Esophagus muscularis mucosa (tissue), 3 donors: Measurements from ENCODE around the gene ABCC1.

Source experiments
- POLR2A ChIP-seq: fragments of 450-650 bp; IDR thresholded peaks from one replicate; pipeline ENCODE4 v1.6.1; 2017; ENCODE audit warnings: antibody characterized with exemption, moderate library complexity, mild to moderate bottlenecking, low read depth
- POLR2AphosphoS5 ChIP-seq, 2 donors: sonication (generic); formaldehyde crosslinking; IDR thresholded peaks; one replicate each; pipeline ENCODE4 v1.6.1; 2017; ENCODE audit warnings: antibody characterized with exemption in 2 of 2
- TF ChIP-seq, protein P1 (sequence below), 3 experiments: fragments of 200-600 bp in 2 of 3; fragments of 450-650 bp in 1 of 3; sonication (generic) in 2 of 3; IDR thresholded peaks; one replicate each; pipeline ENCODE4 v1.5.1; 2017 to 2019; ENCODE audit warnings: antibody characterized with exemption in 3 of 3, mild to moderate bottlenecking in 2 of 3, moderate library complexity in 1 of 3

DNA sequence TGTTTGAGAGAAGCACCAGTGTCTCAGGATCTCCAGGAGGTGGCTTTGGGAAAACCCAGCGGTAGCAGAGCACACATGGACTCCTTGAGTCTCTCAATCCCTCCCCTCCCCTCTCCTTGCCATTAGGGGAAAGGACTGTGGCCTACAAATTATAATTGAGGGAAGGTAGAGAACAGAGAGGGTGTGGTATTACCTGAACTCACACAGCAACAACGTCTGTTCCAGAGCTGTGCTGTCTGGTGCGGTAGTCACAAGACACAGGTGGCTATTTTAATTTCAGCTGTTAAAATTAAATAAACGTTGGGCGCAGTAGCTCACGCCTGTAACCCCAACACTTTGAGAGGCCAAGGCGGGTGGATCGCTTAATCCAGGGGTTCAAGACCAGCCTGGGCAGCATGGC lies 163.7 kb downstream of the ABCC1 start:
- TF ChIP-seq, protein P1, sequence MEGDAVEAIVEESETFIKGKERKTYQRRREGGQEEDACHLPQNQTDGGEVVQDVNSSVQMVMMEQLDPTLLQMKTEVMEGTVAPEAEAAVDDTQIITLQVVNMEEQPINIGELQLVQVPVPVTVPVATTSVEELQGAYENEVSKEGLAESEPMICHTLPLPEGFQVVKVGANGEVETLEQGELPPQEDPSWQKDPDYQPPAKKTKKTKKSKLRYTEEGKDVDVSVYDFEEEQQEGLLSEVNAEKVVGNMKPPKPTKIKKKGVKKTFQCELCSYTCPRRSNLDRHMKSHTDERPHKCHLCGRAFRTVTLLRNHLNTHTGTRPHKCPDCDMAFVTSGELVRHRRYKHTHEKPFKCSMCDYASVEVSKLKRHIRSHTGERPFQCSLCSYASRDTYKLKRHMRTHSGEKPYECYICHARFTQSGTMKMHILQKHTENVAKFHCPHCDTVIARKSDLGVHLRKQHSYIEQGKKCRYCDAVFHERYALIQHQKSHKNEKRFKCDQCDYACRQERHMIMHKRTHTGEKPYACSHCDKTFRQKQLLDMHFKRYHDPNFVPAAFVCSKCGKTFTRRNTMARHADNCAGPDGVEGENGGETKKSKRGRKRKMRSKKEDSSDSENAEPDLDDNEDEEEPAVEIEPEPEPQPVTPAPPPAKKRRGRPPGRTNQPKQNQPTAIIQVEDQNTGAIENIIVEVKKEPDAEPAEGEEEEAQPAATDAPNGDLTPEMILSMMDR (IDR thresholded peaks at IDR 0.05), result no peak
- TF ChIP-seq POLR2AphosphoS5 (IDR thresholded peaks at IDR 0.05) (no peak), POLR2A (no peak)
